GM23338 (cell line): ENCODE data around the gene MCTP2.

Source experiments
- CTCF ChIP-seq, 2 experiments: fragments of 200-600 bp in 1 of 2; sonication (generic) in 1 of 2; conservative IDR thresholded peaks; 2 replicates each; pipeline versions ENCODE4 v1.5.1 to v1.6.1; 2016 to 2017; ENCODE audit warnings: antibody characterized with exemption in 2 of 2, low read depth in 2 of 2, mild to moderate bottlenecking in 2 of 2, moderate library complexity in 1 of 2
- EZH2phosphoT487 ChIP-seq: fragments of 200-600 bp; sonication (generic); IDR thresholded peaks from one replicate; pipeline ENCODE4 v1.8.1; 2018; ENCODE audit warnings: antibody characterized with exemption; ENCODE audit not compliant: unreplicated experiment
- JUNB ChIP-seq: IDR thresholded peaks from one replicate; pipeline ENCODE4 v1.6.1; 2016; ENCODE audit warnings: antibody characterized with exemption; ENCODE audit not compliant: unreplicated experiment
- POLR2AphosphoS5 ChIP-seq: IDR thresholded peaks from 2 replicates; pipeline ENCODE4 v1.6.1; 2016; ENCODE audit warnings: antibody characterized with exemption, low read depth
- REST ChIP-seq: IDR thresholded peaks from one replicate; pipeline ENCODE4 v1.6.1; 2018; ENCODE audit warnings: antibody characterized with exemption; ENCODE audit not compliant: unreplicated experiment

- TF ChIP-seq CTCF (conservative IDR thresholded peaks at IDR 0.05; ENCODE audit: low read depth in 2 of 2) (no peak), REST (no peak), EZH2phosphoT487 (no peak), POLR2AphosphoS5 (no peak), JUNB (no peak)
These were observed 19.1 kb upstream of the MCTP2 start for GRCh38 chr15:94212291-94212690.
